Endothelial cell of umbilical vein (primary cell): ENCODE data around the gene EDEM1. TPM values are rescaled to one million over a fixed set of nuclear protein-coding genes. Genes with fewer than 3 reads are reported as not detected.

Experiments used
- BruUV-seq: library from RNA; stranded (reverse); fragments of 400-500 nt; replicated peaks from 2 replicates; lab custom pipeline; 2021; lab: Mats Ljungman, UMichigan
- CTCF ChIA-PET: fragments of 300-600, 350-600 bp; sonication (Branson Sonifier 250); formaldehyde crosslinking; loops from one replicate; lab custom pipeline; 2021; ENCODE audit warnings: antibody characterized with exemption, inconsistent platforms; lab: Charles Lee
- POLR2A ChIA-PET: fragments of 300-600, 350-600 bp; sonication (Branson Sonifier 250); formaldehyde crosslinking; loops from one replicate; lab custom pipeline; 2021; ENCODE audit warnings: antibody characterized with exemption, inconsistent platforms; lab: Charles Lee
- DNase-seq: peaks from one replicate; pipeline ENCODE4 v3.0.0-alpha.2; 2011; ENCODE audit warnings: low read depth, low spot score
- FAIRE-seq: peaks from 2 replicates; lab custom pipeline; 2011; peaks lifted over from hg19 to GRCh38; lab: Jason Lieb, UNC
- H2AFZ ChIP-seq: 2 replicates; pipeline ENCODE4 v1.6.0; 2012; ENCODE audit warnings: low read depth, low read length, control low read depth, inconsistent platforms
- H3K27ac ChIP-seq: 2 replicates; pipeline ENCODE4 v1.5.1; 2011; ENCODE audit warnings: low read depth, mild to moderate bottlenecking, control low read depth, low read length, moderate library complexity; ENCODE audit not compliant: insufficient read depth
- H3K27me3 ChIP-seq, 2 experiments: 2 replicates each; pipeline versions ENCODE4 v1.6.0 to v1.6.1; 2011; ENCODE audit warnings: low read length in 2 of 2, mixed read lengths in 1 of 2; ENCODE audit not compliant: control insufficient read depth in 2 of 2, insufficient read depth in 2 of 2
- H3K36me3 ChIP-seq, 2 experiments: 2 replicates in 1 of 2; 3 replicates in 1 of 2; pipeline ENCODE4 v1.5.1; 2011; ENCODE audit warnings: low read length in 2 of 2, mild to moderate bottlenecking in 1 of 2, moderate library complexity in 1 of 2; ENCODE audit not compliant: control insufficient read depth in 2 of 2, insufficient read depth in 2 of 2; ENCODE audit errors: extremely low read depth in 1 of 2
- H3K4me1 ChIP-seq: 3 replicates; pipeline ENCODE4 v1.5.1; 2011; ENCODE audit warnings: mild to moderate bottlenecking, low read length; ENCODE audit not compliant: control insufficient read depth, insufficient read depth; ENCODE audit errors: extremely low read depth
- H3K4me2 ChIP-seq: 2 replicates; pipeline ENCODE4 v1.6.1; 2011; ENCODE audit warnings: low read length, control low read depth, mixed read lengths; ENCODE audit not compliant: insufficient read depth
- H3K4me3 ChIP-seq, 3 experiments: fragments of 200-600 bp in 1 of 3; sonication (generic), shearing (Covaris generic) in 1 of 3; replicated peaks in 1 of 3; 2 replicates each; pipeline ENCODE4 v1.5.1; 2011 to 2016; ENCODE audit warnings: control low read depth in 3 of 3, low read length in 3 of 3, mild to moderate bottlenecking in 2 of 3, inconsistent platforms in 1 of 3, low read depth in 1 of 3, moderate library complexity in 1 of 3; ENCODE audit not compliant: insufficient read depth in 1 of 3
- H3K79me2 ChIP-seq: 2 replicates; pipeline ENCODE4 v1.6.0; 2012; ENCODE audit warnings: low read length, inconsistent platforms; ENCODE audit not compliant: control insufficient read depth, insufficient read depth
- H3K9ac ChIP-seq: replicated peaks from 2 replicates; pipeline ENCODE3; 2011; ENCODE audit warnings: low read length, control low read depth; ENCODE audit not compliant: insufficient read depth; ENCODE audit errors: extremely low read depth
- H3K9me1 ChIP-seq: replicated peaks from 3 replicates; pipeline ENCODE4 v1.6.0; 2011; ENCODE audit warnings: mild to moderate bottlenecking, low read length; ENCODE audit not compliant: control insufficient read depth, insufficient read depth; ENCODE audit errors: extremely low read depth
- H3K9me3 ChIP-seq: replicated peaks from 2 replicates; pipeline ENCODE4 v1.5.1; 2012; ENCODE audit warnings: low read length, inconsistent platforms; ENCODE audit not compliant: control insufficient read depth, insufficient read depth
- H4K20me1 ChIP-seq: replicated peaks from 2 replicates; pipeline ENCODE3; 2011; ENCODE audit warnings: mild to moderate bottlenecking, low read length; ENCODE audit not compliant: control insufficient read depth, insufficient read depth; ENCODE audit errors: extremely low read depth
- EZH2 ChIP-seq: IDR thresholded peaks from 2 replicates; pipeline ENCODE4 v1.6.1; 2012; ENCODE audit warnings: borderline replicate concordance, low read depth, mild to moderate bottlenecking, moderate library complexity, low read length, inconsistent platforms; ENCODE audit not compliant: severe bottlenecking
- FOS ChIP-seq: IDR thresholded peaks from 2 replicates; pipeline ENCODE4 v1.6.1; 2011; ENCODE audit warnings: mild to moderate bottlenecking, low read length, moderate library complexity, borderline replicate concordance; ENCODE audit not compliant: insufficient read depth
- GATA2 ChIP-seq: IDR thresholded peaks from 2 replicates; pipeline ENCODE4 v1.7.0; 2011; ENCODE audit warnings: low read depth, mild to moderate bottlenecking, moderate library complexity, mixed read lengths, low read length; ENCODE audit not compliant: insufficient read length, insufficient read depth
- JUN ChIP-seq: IDR thresholded peaks from 2 replicates; pipeline ENCODE4 v1.6.1; 2011; ENCODE audit warnings: borderline replicate concordance, low read depth; ENCODE audit not compliant: insufficient read length, insufficient read depth
- MYC ChIP-seq: IDR thresholded peaks from one replicate; pipeline ENCODE4 v1.6.1; 2011; ENCODE audit warnings: mild to moderate bottlenecking, low read depth, low read length
- POLR2A ChIP-seq: IDR thresholded peaks from 2 replicates; pipeline ENCODE4 v1.6.1; 2012; ENCODE audit warnings: low read depth, mild to moderate bottlenecking, control low read depth, low read length
- POLR2AphosphoS5 ChIP-seq: IDR thresholded peaks from 2 replicates; pipeline ENCODE4 v1.6.1; 2012; ENCODE audit warnings: low read depth, mild to moderate bottlenecking, control low read depth, low read length, moderate library complexity; ENCODE audit not compliant: insufficient read depth
- dilution Hi-C: fragments of 300-500 bp; cut with MboI; formaldehyde crosslinking; loops from one replicate; pipeline ENCODE4 v1.15.0; 2019; ENCODE audit warnings: low sequenced_read_pairs; ENCODE audit not compliant: extremely low pct_ligation_motif_present
- intact Hi-C: fragments of 100-400 bp; cut with micrococcal nuclease; formaldehyde crosslinking; loops from one replicate; pipeline ENCODE4 v1.10.0; 2022
- polyA plus RNA-seq, 4 experiments: library from polyadenylated mRNA; depleted of rRNA in 3 of 4; stranded (reverse) in 3 of 4; unstranded in 1 of 4; fragments of >200 nt; gene quantifications; 2 replicates each; pipeline versions ENCODE4 v1.2.1 to v1.2.3, GENCODE V29; 2011 to 2012; ENCODE audit warnings: missing spikeins in 1 of 4
- total RNA-seq: library from RNA; stranded (reverse); gene quantifications from 2 replicates; pipeline ENCODE4 v1.2.3, GENCODE V29; 2021
- TF ChIP-seq, protein P1 (sequence below): IDR thresholded peaks from 2 replicates; pipeline ENCODE4 v1.6.1; 2011; ENCODE audit not compliant: insufficient read depth, insufficient read length
- TF ChIP-seq, protein P2 (sequence below), 2 donors: IDR thresholded peaks; 1 replicate in 1 of 2; 2 replicates in 1 of 2; pipeline ENCODE4 v1.5.1; 2011; ENCODE audit warnings: low read length in 2 of 2, mild to moderate bottlenecking in 2 of 2, moderate library complexity in 2 of 2, control low read depth in 1 of 2, inconsistent platforms in 1 of 2, low read depth in 1 of 2; ENCODE audit not compliant: insufficient read depth in 1 of 2; ENCODE audit errors: extremely low read depth in 1 of 2

The EDEM1 gene
- total and polyA plus RNA-seq, 2 donors (not counting 3 experiments of a cell fraction or from before 2014, with no cell fraction given) = 19.4 to 61.1 TPM

DNA sequence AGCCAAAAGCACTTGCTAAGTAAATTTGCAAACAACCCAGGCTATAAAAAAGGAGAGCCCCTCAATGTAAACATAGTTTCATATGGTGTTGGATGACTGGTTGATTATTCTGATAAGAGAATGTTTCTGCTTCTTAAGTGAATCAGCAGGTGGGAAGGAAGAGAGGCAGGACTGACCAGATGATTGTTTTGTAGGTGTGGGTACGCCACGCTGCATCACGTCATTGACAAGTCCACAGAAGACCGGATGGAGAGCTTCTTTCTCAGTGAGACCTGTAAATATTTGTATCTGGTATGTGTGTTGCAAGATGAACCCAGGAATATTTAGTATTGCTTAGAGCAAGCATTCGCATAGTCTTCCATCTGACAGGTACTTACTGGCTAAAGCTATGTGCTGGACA lies 23.4 kb downstream of the EDEM1 start:
- intact Hi-C loops = no loop called here
- H3K9ac ChIP-seq = no peak overlapping the region
- H3K4me2 ChIP-seq = no peak overlapping the region
- no peaks in the 10 kb centered on the region for H3K27me3 ChIP-seq
- no peak for TF ChIP-seq GATA2
- TF ChIP-seq, protein P1, sequence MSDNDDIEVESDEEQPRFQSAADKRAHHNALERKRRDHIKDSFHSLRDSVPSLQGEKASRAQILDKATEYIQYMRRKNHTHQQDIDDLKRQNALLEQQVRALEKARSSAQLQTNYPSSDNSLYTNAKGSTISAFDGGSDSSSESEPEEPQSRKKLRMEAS = no peak
- TF ChIP-seq POLR2A = no peak
- TF ChIP-seq EZH2 = no peak
- no peak for TF ChIP-seq MYC
- no peak for TF ChIP-seq JUN
- TF ChIP-seq FOS = no peak
- TF ChIP-seq, protein P2, sequence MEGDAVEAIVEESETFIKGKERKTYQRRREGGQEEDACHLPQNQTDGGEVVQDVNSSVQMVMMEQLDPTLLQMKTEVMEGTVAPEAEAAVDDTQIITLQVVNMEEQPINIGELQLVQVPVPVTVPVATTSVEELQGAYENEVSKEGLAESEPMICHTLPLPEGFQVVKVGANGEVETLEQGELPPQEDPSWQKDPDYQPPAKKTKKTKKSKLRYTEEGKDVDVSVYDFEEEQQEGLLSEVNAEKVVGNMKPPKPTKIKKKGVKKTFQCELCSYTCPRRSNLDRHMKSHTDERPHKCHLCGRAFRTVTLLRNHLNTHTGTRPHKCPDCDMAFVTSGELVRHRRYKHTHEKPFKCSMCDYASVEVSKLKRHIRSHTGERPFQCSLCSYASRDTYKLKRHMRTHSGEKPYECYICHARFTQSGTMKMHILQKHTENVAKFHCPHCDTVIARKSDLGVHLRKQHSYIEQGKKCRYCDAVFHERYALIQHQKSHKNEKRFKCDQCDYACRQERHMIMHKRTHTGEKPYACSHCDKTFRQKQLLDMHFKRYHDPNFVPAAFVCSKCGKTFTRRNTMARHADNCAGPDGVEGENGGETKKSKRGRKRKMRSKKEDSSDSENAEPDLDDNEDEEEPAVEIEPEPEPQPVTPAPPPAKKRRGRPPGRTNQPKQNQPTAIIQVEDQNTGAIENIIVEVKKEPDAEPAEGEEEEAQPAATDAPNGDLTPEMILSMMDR (IDR thresholded peaks at IDR 0.05; ENCODE audit: extremely low read depth in 1 of 2, insufficient read depth in 1 of 2, low read depth in 1 of 2, low read length in 2 of 2) = no peak
- TF ChIP-seq POLR2AphosphoS5 = no peak
- POLR2A ChIA-PET = no interaction called here
- FAIRE-seq = no peak
- H3K4me1 ChIP-seq = no peaks in the 10 kb centered on the region
- no peaks in the 10 kb centered on the region for H3K9me3 ChIP-seq
- no peaks in the 10 kb centered on the region for H4K20me1 ChIP-seq
- no peak overlapping the region for H2AFZ ChIP-seq
- CTCF ChIA-PET = interaction anchor here (0.7 kb wide), 1 partner anchor 14 kb away, joined by 3 read pairs; no protein-coding TSS in a partner anchor
- no peak overlapping the region for H3K27ac ChIP-seq
- dilution Hi-C loops = no loop called here
- H3K36me3 ChIP-seq = peaks cover 50 to 66% of the 10 kb centered on the region in 2 experiments
- BruUV-seq = no TSS peak
- DNase-seq = no peak
- H3K9me1 ChIP-seq = no peaks in the 10 kb centered on the region
- no peak overlapping the region for H3K4me3 ChIP-seq
- H3K79me2 ChIP-seq = no peaks in the 10 kb centered on the region
